Fibroblast of pulmonary artery (primary cell): ENCODE results near the gene DEPP1.

Experiments used
- DNase-seq: peaks from one replicate; pipeline ENCODE4 v3.0.0-alpha.2; 2010; ENCODE audit warnings: low read depth
- H3K4me3 ChIP-seq: replicated peaks from 2 replicates; pipeline ENCODE4 v1.5.1; 2011; ENCODE audit warnings: low read depth, mild to moderate bottlenecking, control low read depth, low read length, moderate library complexity
- CTCF ChIP-seq: IDR thresholded peaks from 2 replicates; pipeline ENCODE4 v1.5.1; 2011; ENCODE audit warnings: mild to moderate bottlenecking, control low read depth, low read length, inconsistent platforms; ENCODE audit errors: missing control alignments

DEPP1 gene

GRCh38 chr10:44934416-44935200 is 44.0 kb downstream of the DEPP1 start:
- H3K4me3 ChIP-seq, result no peak overlapping the region
- DNase-seq, result no peak
- no peak for TF ChIP-seq CTCF

GRCh38 chr10:44933451-44934321 is 44.9 kb downstream of the DEPP1 start:
- no peak overlapping the region for H3K4me3 ChIP-seq
- DNase-seq, result no peak
- TF ChIP-seq CTCF, result no peak

- no peak overlapping the region for H3K4me3 ChIP-seq
- DNase-seq, result peak; percentile 87
- peak; percentile 98 for TF ChIP-seq CTCF
Observed at GRCh38 chr10:44932517-44933450, 45.8 kb downstream of the DEPP1 start.

GRCh38 chr10:44931621-44932516 is 46.7 kb downstream of the DEPP1 start:
- no peak for TF ChIP-seq CTCF
- no peak for DNase-seq

GRCh38 chr10:44930904-44931620 is 47.5 kb downstream of the DEPP1 start:
- no peak for TF ChIP-seq CTCF
- H3K4me3 ChIP-seq, result no peak overlapping the region
- DNase-seq, result no peak

More at GRCh38 chr10:44931621-44932516, 46.7 kb downstream of the DEPP1 start:
- no peak overlapping the region for H3K4me3 ChIP-seq
